ENCODE results near the gene ASB13. TPM values are rescaled to one million over a fixed set of nuclear protein-coding genes. Genes with fewer than 3 reads are reported as not detected.

Gene ASB13
- total and polyA plus RNA-seq, 2 donors (not counting 1 experiment from before 2014, with no cell fraction given) = 2.5 to 4.4 TPM

- Histone ChIP-seq H3K27me3 (replicated peaks in 1 of 4; ENCODE audit: control extremely low read depth in 1 of 4, control insufficient read depth in 3 of 4, insufficient read depth in 4 of 4, low read length in 3 of 4) (peaks cover 0 to 18% (median 2%) of the 10 kb centered on the region in 4 experiments), H3K4me2 (replicated peaks; ENCODE audit: low read depth, low read length, poor library complexity, severe bottlenecking) (no peak overlapping the region), H3K79me2 (ENCODE audit: control insufficient read depth, insufficient read depth, low read length) (no peaks in the 10 kb centered on the region), H3K9me3 (ENCODE audit: control extremely low read depth in 1 of 3, control insufficient read depth in 2 of 3, insufficient read depth in 1 of 3, low read length in 2 of 3) (peaks cover 0 to 16% (median 5%) of the 10 kb centered on the region in 3 donors), H3K36me3 (replicated peaks in 1 of 2; ENCODE audit: control extremely low read depth in 1 of 2, control insufficient read depth in 1 of 2, extremely low read depth in 1 of 2, insufficient read depth in 2 of 2, low read length in 1 of 2) (no peaks in the 10 kb centered on the region), H3K4me3 (ENCODE audit: control extremely low read depth in 1 of 5, extremely low read depth in 1 of 5, insufficient read depth in 1 of 5, low read depth in 2 of 5, low read length in 4 of 5) (no peak overlapping the region), H3K4me1 (ENCODE audit: control insufficient read depth in 2 of 2, insufficient read depth in 2 of 2, low read length in 2 of 2) (no peaks in the 10 kb centered on the region), H3K9ac (ENCODE audit: low read length) (no peak overlapping the region), H3K27ac (ENCODE audit: low read length in 2 of 2) (no peak overlapping the region), H2AFZ (ENCODE audit: insufficient read depth, low read depth, low read length, poor library complexity, severe bottlenecking) (no peak overlapping the region), H4K20me1 (ENCODE audit: control insufficient read depth, insufficient read depth, low read length, poor library complexity, severe bottlenecking) (no peaks in the 10 kb centered on the region)
- intact Hi-C loops (cut with micrococcal nuclease) = no loop called here
- H3K4me1 Mint-ChIP-seq = no peaks in the 10 kb centered on the region
- no peak for ATAC-seq (ENCODE audit: low read depth)
- 90% methylated on average over 4 of the region's 8 CpGs for WGBS (ENCODE audit: insufficient coverage)
- POLR2A ChIA-PET = no interaction called here
- H3K27me3 Mint-ChIP-seq = peaks cover 17% of the 10 kb centered on the region
- no peak overlapping the region for H3K27ac Mint-ChIP-seq
- no peaks in the 10 kb centered on the region for H3K9me3 Mint-ChIP-seq (ENCODE audit: insufficient read depth)
- no peak for DNase-seq
- no peak overlapping the region for H3K4me3 Mint-ChIP-seq
- CTCF ChIA-PET = interaction anchor here (1.2 kb wide), 2 partner anchors 159 to 757 kb away, joined by 3 to 4 read pairs; no protein-coding TSS in a partner anchor
- TF ChIP-seq EZH2 (IDR thresholded peaks at IDR 0.05; ENCODE audit: borderline replicate concordance, insufficient read depth, low read depth, low read length, poor library complexity, severe bottlenecking) = no peak
- TF ChIP-seq, protein P1, sequence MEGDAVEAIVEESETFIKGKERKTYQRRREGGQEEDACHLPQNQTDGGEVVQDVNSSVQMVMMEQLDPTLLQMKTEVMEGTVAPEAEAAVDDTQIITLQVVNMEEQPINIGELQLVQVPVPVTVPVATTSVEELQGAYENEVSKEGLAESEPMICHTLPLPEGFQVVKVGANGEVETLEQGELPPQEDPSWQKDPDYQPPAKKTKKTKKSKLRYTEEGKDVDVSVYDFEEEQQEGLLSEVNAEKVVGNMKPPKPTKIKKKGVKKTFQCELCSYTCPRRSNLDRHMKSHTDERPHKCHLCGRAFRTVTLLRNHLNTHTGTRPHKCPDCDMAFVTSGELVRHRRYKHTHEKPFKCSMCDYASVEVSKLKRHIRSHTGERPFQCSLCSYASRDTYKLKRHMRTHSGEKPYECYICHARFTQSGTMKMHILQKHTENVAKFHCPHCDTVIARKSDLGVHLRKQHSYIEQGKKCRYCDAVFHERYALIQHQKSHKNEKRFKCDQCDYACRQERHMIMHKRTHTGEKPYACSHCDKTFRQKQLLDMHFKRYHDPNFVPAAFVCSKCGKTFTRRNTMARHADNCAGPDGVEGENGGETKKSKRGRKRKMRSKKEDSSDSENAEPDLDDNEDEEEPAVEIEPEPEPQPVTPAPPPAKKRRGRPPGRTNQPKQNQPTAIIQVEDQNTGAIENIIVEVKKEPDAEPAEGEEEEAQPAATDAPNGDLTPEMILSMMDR (IDR thresholded peaks at IDR 0.05) = no peak
Observed at GRCh38 chr10:5606321-5606720, 60.1 kb downstream of the ASB13 start.

DNA sequence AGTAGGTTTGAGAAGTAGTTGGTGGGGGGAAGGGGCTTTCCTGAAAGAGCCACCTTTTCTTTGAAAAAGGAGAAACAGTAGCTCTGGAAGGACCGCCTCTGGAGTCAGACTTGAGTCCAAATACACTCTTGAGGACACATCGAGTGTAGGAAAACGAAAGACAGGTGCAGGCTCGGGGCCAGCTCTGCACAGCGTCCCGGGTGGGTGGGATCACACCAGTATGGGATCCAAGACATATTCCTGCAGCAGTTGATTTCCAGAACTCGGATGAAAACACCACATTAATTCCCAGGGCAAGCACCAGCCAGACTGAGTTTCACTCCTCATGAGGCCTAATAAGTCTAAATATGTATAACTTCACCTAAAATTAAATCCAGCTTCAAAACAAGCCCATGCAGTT, 61.4 kb downstream of the ASB13 start:
- no peak for ATAC-seq (ENCODE audit: low read depth)
- H3K9ac ChIP-seq (ENCODE audit: low read length) = no peak overlapping the region
- CTCF ChIA-PET = interaction anchor here (1.6 kb wide), 2 partner anchors 17 to 162 kb away, joined by 5 to 8 read pairs; no protein-coding TSS in a partner anchor
- H4K20me1 ChIP-seq (ENCODE audit: control insufficient read depth, insufficient read depth, low read length, poor library complexity, severe bottlenecking) = no peaks in the 10 kb centered on the region
- no peak overlapping the region for H3K4me3 ChIP-seq (ENCODE audit: control extremely low read depth in 1 of 5, extremely low read depth in 1 of 5, insufficient read depth in 1 of 5, low read depth in 2 of 5, low read length in 4 of 5)
- no peak for DNase-seq
- H3K9me3 Mint-ChIP-seq (ENCODE audit: insufficient read depth) = no peaks in the 10 kb centered on the region
- H3K4me1 Mint-ChIP-seq = no peaks in the 10 kb centered on the region
- H3K9me3 ChIP-seq (ENCODE audit: control extremely low read depth in 1 of 3, control insufficient read depth in 2 of 3, insufficient read depth in 1 of 3, low read length in 2 of 3) = peaks cover 0 to 16% (median 5%) of the 10 kb centered on the region in 3 donors
- H3K4me1 ChIP-seq (ENCODE audit: control insufficient read depth in 2 of 2, insufficient read depth in 2 of 2, low read length in 2 of 2) = no peaks in the 10 kb centered on the region
- H3K27ac Mint-ChIP-seq = no peak overlapping the region
- H3K36me3 ChIP-seq (replicated peaks in 1 of 2; ENCODE audit: control extremely low read depth in 1 of 2, control insufficient read depth in 1 of 2, extremely low read depth in 1 of 2, insufficient read depth in 2 of 2, low read length in 1 of 2) = no peaks in the 10 kb centered on the region
- intact Hi-C loops (cut with micrococcal nuclease) = no loop called here
- H3K27me3 ChIP-seq (replicated peaks in 1 of 4; ENCODE audit: control extremely low read depth in 1 of 4, control insufficient read depth in 3 of 4, insufficient read depth in 4 of 4, low read length in 3 of 4) = peaks cover 0 to 17% (median 2%) of the 10 kb centered on the region in 4 experiments
- H2AFZ ChIP-seq (ENCODE audit: insufficient read depth, low read depth, low read length, poor library complexity, severe bottlenecking) = no peak overlapping the region
- TF ChIP-seq EZH2 (IDR thresholded peaks at IDR 0.05; ENCODE audit: borderline replicate concordance, insufficient read depth, low read depth, low read length, poor library complexity, severe bottlenecking) = no peak
- TF ChIP-seq, protein P1 (IDR thresholded peaks at IDR 0.05) = no peak
- H3K4me2 ChIP-seq (replicated peaks; ENCODE audit: low read depth, low read length, poor library complexity, severe bottlenecking) = no peak overlapping the region
- H3K4me3 Mint-ChIP-seq = no peak overlapping the region
- POLR2A ChIA-PET = interaction anchor here (0.6 kb wide), 1 partner anchor 87 kb away, joined by 11 read pairs; no protein-coding TSS in a partner anchor
- no peak overlapping the region for H3K27ac ChIP-seq (ENCODE audit: low read length in 2 of 2)
- WGBS (ENCODE audit: insufficient coverage) = 94% methylated on average over 7 of the region's 7 CpGs
- H3K79me2 ChIP-seq (ENCODE audit: control insufficient read depth, insufficient read depth, low read length) = no peaks in the 10 kb centered on the region
- H3K27me3 Mint-ChIP-seq = peaks cover 14% of the 10 kb centered on the region
